GM18511 (cell line): ENCODE data around the gene RNF213.
"Not testable (repeated sequence)": the region's sequence is repeated elsewhere in the genome, so short reads cannot be mapped to it uniquely, and the experiment has no call there.

Source experiments
- ATAC-seq: cut with Tn5 transposase; IDR thresholded peaks from one replicate; pipeline ENCODE4 v1.9.1; 2021; ENCODE audit warnings: mild to moderate bottlenecking, moderate library complexity; ENCODE audit not compliant: unreplicated experiment

RNF213 gene

GRCh38 chr17:80384078-80384960 is 123.7 kb downstream of the RNF213 start:
- no peak for ATAC-seq

GRCh38 chr17:80385046-80385445 is 124.4 kb downstream of the RNF213 start:
- no peak for ATAC-seq

GRCh38 chr17:80386341-80386740 is 125.7 kb downstream of the RNF213 start:
- ATAC-seq = no peak

GRCh38 chr17:80387071-80387470 is 126.4 kb downstream of the RNF213 start:
- ATAC-seq = no peak

- no peak for ATAC-seq
These were observed 127.5 kb downstream of the RNF213 start for GRCh38 chr17:80388175-80388574.

GRCh38 chr17:80388601-80389000 is 127.9 kb downstream of the RNF213 start:
- no peak for ATAC-seq

GRCh38 chr17:80389011-80389995 is 128.7 kb downstream of the RNF213 start:
- no peak for ATAC-seq

GRCh38 chr17:80393241-80393890 is 132.7 kb downstream of the RNF213 start:
- ATAC-seq = no peak

GRCh38 chr17:80393961-80394360 is 133.3 kb downstream of the RNF213 start:
- no peak for ATAC-seq

- ATAC-seq = no peak
These were observed 134.1 kb downstream of the RNF213 start for GRCh38 chr17:80394629-80395216.

- no peak for ATAC-seq
These were observed 134.9 kb downstream of the RNF213 start for GRCh38 chr17:80395402-80396151.

GRCh38 chr17:80396157-80397033 is 135.7 kb downstream of the RNF213 start:
- no peak for ATAC-seq

- no peak for ATAC-seq
These were observed 136.4 kb downstream of the RNF213 start for GRCh38 chr17:80397034-80397387.

- ATAC-seq = no peak
These were observed 137.0 kb downstream of the RNF213 start for GRCh38 chr17:80397686-80398085.

GRCh38 chr17:80401086-80401485 is 140.4 kb downstream of the RNF213 start:
- ATAC-seq = not testable (repeated sequence)

GRCh38 chr17:80402102-80402501 is 141.4 kb downstream of the RNF213 start:
- ATAC-seq = not testable (repeated sequence)

GRCh38 chr17:80402959-80403358 is 142.3 kb downstream of the RNF213 start:
- no peak for ATAC-seq

GRCh38 chr17:80406146-80406545 is 145.5 kb downstream of the RNF213 start:
- ATAC-seq = no peak

- ATAC-seq = not testable (repeated sequence)
These were observed 147.3 kb downstream of the RNF213 start for GRCh38 chr17:80407917-80408316.
